Measurements from ENCODE around the gene TPRG1. TPM values are rescaled to one million over a fixed set of nuclear protein-coding genes. Genes with fewer than 3 reads are reported as not detected.

TPRG1 gene
- total and polyA plus RNA-seq, 2 of the 4 experiments (the other 2 are of a cell fraction) = 0.17 TPM; not detected in 1

DNA sequence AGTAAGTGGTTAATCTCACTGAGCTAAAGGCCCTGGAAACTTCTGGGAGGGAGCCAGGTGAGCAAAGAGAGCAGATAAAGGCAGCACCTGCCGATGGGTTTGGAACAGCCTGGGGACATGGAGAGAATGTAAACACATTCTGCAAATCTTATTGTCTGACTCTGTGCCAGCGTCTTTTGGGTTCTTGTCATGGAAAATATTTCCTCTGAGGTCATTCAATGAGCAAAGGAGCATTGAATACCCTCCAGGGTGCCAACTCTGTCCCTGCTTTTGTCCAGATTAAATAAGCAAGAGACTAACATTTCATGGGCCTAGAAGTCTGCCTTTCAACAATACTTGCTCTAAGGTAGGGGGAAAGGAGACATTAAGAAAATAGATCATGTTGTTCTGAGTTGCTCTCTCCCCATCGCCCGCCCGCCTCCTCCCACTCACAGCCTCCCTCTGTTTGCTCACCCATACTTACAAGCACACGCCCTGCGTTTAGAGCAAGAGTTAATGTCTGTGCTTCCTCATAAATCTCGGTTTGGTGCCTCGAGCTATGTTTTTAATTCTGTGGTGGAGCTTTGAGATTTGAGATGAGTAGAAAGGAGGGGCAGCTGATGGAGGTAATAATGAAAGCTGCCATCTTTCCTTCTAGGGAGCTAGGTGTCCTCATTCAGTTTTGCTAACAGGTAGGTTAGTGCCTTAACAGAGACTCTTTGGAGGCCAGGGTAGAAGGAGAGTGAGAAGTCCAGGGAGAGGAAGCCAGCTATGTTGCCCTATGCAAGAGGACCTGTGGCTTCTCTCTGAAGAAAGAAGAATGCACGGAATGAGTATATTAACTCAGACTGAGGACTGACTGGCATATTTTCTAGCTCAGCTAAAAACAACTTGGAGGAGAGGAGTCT, 132.9 kb downstream of the TPRG1 start:
- Histone ChIP-seq H3K36me3 (ENCODE audit: control insufficient read depth, insufficient read depth, low read length) (no peaks in the 10 kb centered on the region), H3K4ac (ENCODE audit: low read depth, low read length) (no peak overlapping the region), H3K4me3 (ENCODE audit: insufficient read depth, low read depth, low read length) (no peak overlapping the region), H3K56ac (ENCODE audit: extremely low read depth, insufficient read depth, low read length) (no peak overlapping the region), H2AK5ac (ENCODE audit: low read depth, low read length) (no peak overlapping the region), H3K27me3 (ENCODE audit: control insufficient read depth, insufficient read depth, low read length) (no peaks in the 10 kb centered on the region), H3K23ac (ENCODE audit: low read depth, low read length) (no peak overlapping the region), H3K79me1 (ENCODE audit: low read depth in 1 of 2, low read length in 2 of 2) (no peaks in the 10 kb centered on the region), H3K27ac (ENCODE audit: insufficient read depth, low read length) (no peak overlapping the region), H2AK9ac (replicated peaks; ENCODE audit: low read depth, low read length, poor library complexity) (no peak overlapping the region), H3K18ac (ENCODE audit: low read depth, low read length) (no peak overlapping the region), H4K91ac (ENCODE audit: insufficient read depth, low read depth, low read length) (no peak overlapping the region), H3K14ac (replicated peaks; ENCODE audit: low read depth, low read length) (no peak overlapping the region), H2BK5ac (ENCODE audit: low read depth, low read length, poor library complexity, severe bottlenecking) (no peak overlapping the region), H4K20me1 (ENCODE audit: insufficient read depth, low read length) (no peaks in the 10 kb centered on the region), H3K4me1 (ENCODE audit: control insufficient read depth, insufficient read depth, low read length) (no peaks in the 10 kb centered on the region), H4K5ac (ENCODE audit: low read depth, low read length) (no peak overlapping the region), H2AFZ (replicated peaks; ENCODE audit: low read length, poor library complexity) (no peak overlapping the region), H3K9me3 (ENCODE audit: control insufficient read depth, insufficient read depth, low read length) (no peaks in the 10 kb centered on the region), H2BK20ac (ENCODE audit: low read depth, low read length) (no peak overlapping the region), H3K4me2 (ENCODE audit: low read depth, low read length) (no peak overlapping the region), H2BK15ac (ENCODE audit: low read depth, low read length) (no peak overlapping the region), H3K9me1 (ENCODE audit: insufficient read depth, low read length) (no peaks in the 10 kb centered on the region), H4K8ac (ENCODE audit: low read depth in 2 of 2, low read length in 2 of 2) (no peak overlapping the region), H2BK120ac (ENCODE audit: low read depth, low read length) (no peak overlapping the region), H3K9ac (ENCODE audit: low read depth, low read length) (no peak overlapping the region)
- in situ Hi-C loops (cut with MboI; ENCODE audit: low sequenced_read_pairs) = no loop called here
- no TSS peak for BruUV-seq (replicated peaks)
- TF ChIP-seq SMC3 (IDR thresholded peaks at IDR 0.05; ENCODE audit: low read depth, low read length) (no peak), RCOR1 (IDR thresholded peaks at IDR 0.05; ENCODE audit: insufficient replicate concordance, low read length) (no peak), MAZ (IDR thresholded peaks at IDR 0.05; ENCODE audit: borderline replicate concordance, low read depth, low read length) (no peak), CHD1 (IDR thresholded peaks at IDR 0.05; ENCODE audit: low read depth, low read length) (no peak), RAD21 (IDR thresholded peaks at IDR 0.05; ENCODE audit: low read length) (no peak), POLR2A (IDR thresholded peaks at IDR 0.05; ENCODE audit: low read depth, low read length) (no peak), FOS (IDR thresholded peaks at IDR 0.05; ENCODE audit: low read depth, low read length) (no peak), CEBPB (IDR thresholded peaks at IDR 0.05; ENCODE audit: low read depth, low read length) (no peak)
- TF ChIP-seq, protein P1, sequence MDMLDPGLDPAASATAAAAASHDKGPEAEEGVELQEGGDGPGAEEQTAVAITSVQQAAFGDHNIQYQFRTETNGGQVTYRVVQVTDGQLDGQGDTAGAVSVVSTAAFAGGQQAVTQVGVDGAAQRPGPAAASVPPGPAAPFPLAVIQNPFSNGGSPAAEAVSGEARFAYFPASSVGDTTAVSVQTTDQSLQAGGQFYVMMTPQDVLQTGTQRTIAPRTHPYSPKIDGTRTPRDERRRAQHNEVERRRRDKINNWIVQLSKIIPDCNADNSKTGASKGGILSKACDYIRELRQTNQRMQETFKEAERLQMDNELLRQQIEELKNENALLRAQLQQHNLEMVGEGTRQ (IDR thresholded peaks at IDR 0.05; ENCODE audit: low read depth, low read length) = no peak
- TF ChIP-seq, protein P2, sequence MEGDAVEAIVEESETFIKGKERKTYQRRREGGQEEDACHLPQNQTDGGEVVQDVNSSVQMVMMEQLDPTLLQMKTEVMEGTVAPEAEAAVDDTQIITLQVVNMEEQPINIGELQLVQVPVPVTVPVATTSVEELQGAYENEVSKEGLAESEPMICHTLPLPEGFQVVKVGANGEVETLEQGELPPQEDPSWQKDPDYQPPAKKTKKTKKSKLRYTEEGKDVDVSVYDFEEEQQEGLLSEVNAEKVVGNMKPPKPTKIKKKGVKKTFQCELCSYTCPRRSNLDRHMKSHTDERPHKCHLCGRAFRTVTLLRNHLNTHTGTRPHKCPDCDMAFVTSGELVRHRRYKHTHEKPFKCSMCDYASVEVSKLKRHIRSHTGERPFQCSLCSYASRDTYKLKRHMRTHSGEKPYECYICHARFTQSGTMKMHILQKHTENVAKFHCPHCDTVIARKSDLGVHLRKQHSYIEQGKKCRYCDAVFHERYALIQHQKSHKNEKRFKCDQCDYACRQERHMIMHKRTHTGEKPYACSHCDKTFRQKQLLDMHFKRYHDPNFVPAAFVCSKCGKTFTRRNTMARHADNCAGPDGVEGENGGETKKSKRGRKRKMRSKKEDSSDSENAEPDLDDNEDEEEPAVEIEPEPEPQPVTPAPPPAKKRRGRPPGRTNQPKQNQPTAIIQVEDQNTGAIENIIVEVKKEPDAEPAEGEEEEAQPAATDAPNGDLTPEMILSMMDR (conservative IDR thresholded peaks at IDR 0.05; ENCODE audit: low read depth, low read length) = no peak
- dilution Hi-C loops (cut with HindIII; ENCODE audit: low sequenced_read_pairs, unreplicated experiment) = no loop called here
- intact Hi-C loops (cut with micrococcal nuclease) = no loop called here
- DNase-seq (no peak), ATAC-seq (ENCODE audit: low read depth) (peak; percentile 40; the same call in 1 of the 2 replicates)
- ChIA-PET POLR2A (ENCODE audit: unreplicated experiment) (no interaction called here), CTCF (no interaction called here)
- WGBS, 2 experiments (ENCODE audit: extremely low coverage in 2 of 2, insufficient read length in 1 of 2) = no CpG with 5 or more reads among the region's 10 CpGs
